Measurements from ENCODE around the gene STAMBPL1. TPM values are rescaled to one million over a fixed set of nuclear protein-coding genes. Genes with fewer than 3 reads are reported as not detected.

The STAMBPL1 gene
- total RNA-seq, 1 experiment from 2014 or later, result 9.4 TPM

DNA sequence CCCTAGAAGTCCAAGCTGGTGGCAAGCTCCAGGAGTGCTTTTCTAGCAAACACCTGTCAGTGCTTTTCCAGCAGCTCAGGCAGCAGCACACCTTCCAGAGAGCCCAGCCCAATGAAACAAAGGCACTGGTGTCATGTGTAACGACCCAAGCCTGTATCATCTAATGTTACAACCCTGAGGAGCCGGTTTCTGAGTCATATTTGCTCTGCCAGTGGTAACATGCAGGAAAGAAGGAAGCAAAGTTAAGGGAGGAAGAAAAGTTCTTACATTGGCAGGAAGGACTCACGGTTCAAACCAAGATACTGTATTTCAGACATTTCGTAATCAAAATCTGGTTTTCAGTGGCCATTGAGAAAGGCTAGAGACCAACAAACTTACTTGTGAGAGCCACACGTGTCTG, 28.3 kb upstream of the STAMBPL1 start, which contains the start of gene ANKRD22:
Gene ANKRD22, minus strand, starts transcription at position 139 of the 400 bp plus-strand sequence. CDS start 237 bp downstream, outside the sequence.
- Mint-ChIP-seq H3K27me3 (ENCODE audit: unreplicated experiment) (no peaks in the 10 kb centered on the region), H3K9me3 (ENCODE audit: low read depth, unreplicated experiment) (no peaks in the 10 kb centered on the region), H3K27ac (ENCODE audit: unreplicated experiment) (peak within 1 kb of the TSS; percentile 94), H3K4me3 (ENCODE audit: low read depth, unreplicated experiment) (peak within 1 kb of the TSS; percentile 74), H3K4me1 (ENCODE audit: low read depth, unreplicated experiment) (peaks cover 57% of the 10 kb centered on the region), H3K36me3 (ENCODE audit: insufficient read depth, unreplicated experiment) (peaks cover 31% of the 10 kb centered on the region)
- BruUV-seq (replicated peaks), result no TSS peak
- TF ChIP-seq, protein P1, sequence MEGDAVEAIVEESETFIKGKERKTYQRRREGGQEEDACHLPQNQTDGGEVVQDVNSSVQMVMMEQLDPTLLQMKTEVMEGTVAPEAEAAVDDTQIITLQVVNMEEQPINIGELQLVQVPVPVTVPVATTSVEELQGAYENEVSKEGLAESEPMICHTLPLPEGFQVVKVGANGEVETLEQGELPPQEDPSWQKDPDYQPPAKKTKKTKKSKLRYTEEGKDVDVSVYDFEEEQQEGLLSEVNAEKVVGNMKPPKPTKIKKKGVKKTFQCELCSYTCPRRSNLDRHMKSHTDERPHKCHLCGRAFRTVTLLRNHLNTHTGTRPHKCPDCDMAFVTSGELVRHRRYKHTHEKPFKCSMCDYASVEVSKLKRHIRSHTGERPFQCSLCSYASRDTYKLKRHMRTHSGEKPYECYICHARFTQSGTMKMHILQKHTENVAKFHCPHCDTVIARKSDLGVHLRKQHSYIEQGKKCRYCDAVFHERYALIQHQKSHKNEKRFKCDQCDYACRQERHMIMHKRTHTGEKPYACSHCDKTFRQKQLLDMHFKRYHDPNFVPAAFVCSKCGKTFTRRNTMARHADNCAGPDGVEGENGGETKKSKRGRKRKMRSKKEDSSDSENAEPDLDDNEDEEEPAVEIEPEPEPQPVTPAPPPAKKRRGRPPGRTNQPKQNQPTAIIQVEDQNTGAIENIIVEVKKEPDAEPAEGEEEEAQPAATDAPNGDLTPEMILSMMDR (IDR thresholded peaks at IDR 0.05; ENCODE audit: unreplicated experiment), result no peak
- intact Hi-C loops (cut with micrococcal nuclease; ENCODE audit: unreplicated experiment), result no loop called here
- peak; percentile 82 for DNase-seq
- CTCF ChIA-PET, result interaction anchor here (1.3 kb wide), 1 partner anchor 12 kb away, joined by 3 read pairs; no protein-coding TSS in a partner anchor

DNA sequence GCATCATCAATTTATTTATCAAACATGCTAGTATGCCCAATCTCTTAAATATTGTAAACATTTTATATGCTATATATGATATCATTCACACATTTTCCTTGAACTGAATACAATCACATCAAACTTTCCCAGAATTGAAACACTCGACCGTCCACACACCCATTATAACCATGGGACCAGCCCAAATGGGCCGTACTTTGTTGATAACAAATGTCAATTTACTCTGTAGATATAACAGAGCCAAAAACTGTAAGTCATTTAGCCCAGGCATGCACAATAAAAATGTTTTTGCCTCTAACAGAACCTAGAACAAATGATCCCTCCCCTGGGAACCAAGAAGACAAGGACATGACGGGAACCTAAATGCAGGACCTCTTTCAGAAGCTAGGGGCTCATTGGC, 27.7 kb upstream of the STAMBPL1 start:
- BruUV-seq (replicated peaks), result no TSS peak
- DNase-seq, result no peak
- Mint-ChIP-seq H3K4me3 (ENCODE audit: low read depth, unreplicated experiment) (no peak overlapping the region), H3K27ac (ENCODE audit: unreplicated experiment) (peak overlapping the region; percentile 79), H3K9me3 (ENCODE audit: low read depth, unreplicated experiment) (no peaks in the 10 kb centered on the region), H3K36me3 (ENCODE audit: insufficient read depth, unreplicated experiment) (peaks cover 31% of the 10 kb centered on the region), H3K27me3 (ENCODE audit: unreplicated experiment) (no peaks in the 10 kb centered on the region), H3K4me1 (ENCODE audit: low read depth, unreplicated experiment) (peaks cover 57% of the 10 kb centered on the region)
- CTCF ChIA-PET, result no interaction called here
- TF ChIP-seq, protein P1 (IDR thresholded peaks at IDR 0.05; ENCODE audit: unreplicated experiment), result no peak
- intact Hi-C loops (cut with micrococcal nuclease; ENCODE audit: unreplicated experiment), result no loop called here

DNA sequence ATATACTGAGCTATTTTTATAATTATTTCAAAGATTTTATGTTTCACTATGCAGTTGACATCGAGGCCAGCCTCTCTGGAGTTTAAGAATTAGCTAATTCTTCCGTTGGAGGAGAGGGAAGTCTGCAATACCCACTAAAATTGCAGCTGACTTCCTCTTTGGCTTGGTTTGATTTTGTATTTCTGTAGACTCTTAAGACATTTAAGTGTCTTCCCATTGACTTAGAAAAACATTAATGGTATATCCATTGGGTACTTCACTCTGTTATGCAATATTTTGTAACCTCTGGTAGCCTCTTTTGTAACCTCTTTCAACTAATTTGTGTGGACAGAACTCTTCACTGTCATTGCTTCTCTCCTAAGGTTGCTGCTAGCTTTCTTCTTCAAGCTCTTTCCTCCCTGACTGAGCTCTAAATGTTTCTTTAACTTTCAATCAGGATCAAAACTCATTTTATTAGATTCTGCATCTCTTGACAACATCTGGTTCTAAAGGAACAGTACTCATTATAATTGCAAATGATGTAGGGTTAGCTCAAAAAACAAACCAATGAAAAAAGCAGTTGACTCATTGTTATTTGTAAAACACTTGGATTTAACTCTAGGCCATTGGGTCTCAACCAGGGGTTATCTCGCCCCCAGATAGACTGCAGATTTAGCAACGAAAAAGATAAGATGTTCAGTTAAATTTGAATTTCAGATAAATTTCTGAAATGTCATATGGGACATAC, 26.7 kb upstream of the STAMBPL1 start:
- no peak overlapping the region for H3K4me3 Mint-ChIP-seq (ENCODE audit: low read depth, unreplicated experiment)
- peaks cover 53% of the 10 kb centered on the region for H3K4me1 Mint-ChIP-seq (ENCODE audit: low read depth, unreplicated experiment)
- H3K27me3 Mint-ChIP-seq (ENCODE audit: unreplicated experiment), result no peaks in the 10 kb centered on the region
- CTCF ChIA-PET, result no interaction called here
- DNase-seq, result no peak
- BruUV-seq (replicated peaks), result no TSS peak
- no peaks in the 10 kb centered on the region for H3K9me3 Mint-ChIP-seq (ENCODE audit: low read depth, unreplicated experiment)
- TF ChIP-seq, protein P1 (IDR thresholded peaks at IDR 0.05; ENCODE audit: unreplicated experiment), result no peak
- peak overlapping the region; percentile 79 for H3K27ac Mint-ChIP-seq (ENCODE audit: unreplicated experiment)
- H3K36me3 Mint-ChIP-seq (ENCODE audit: insufficient read depth, unreplicated experiment), result peaks cover 30% of the 10 kb centered on the region
- intact Hi-C loops (cut with micrococcal nuclease; ENCODE audit: unreplicated experiment), result no loop called here

DNA sequence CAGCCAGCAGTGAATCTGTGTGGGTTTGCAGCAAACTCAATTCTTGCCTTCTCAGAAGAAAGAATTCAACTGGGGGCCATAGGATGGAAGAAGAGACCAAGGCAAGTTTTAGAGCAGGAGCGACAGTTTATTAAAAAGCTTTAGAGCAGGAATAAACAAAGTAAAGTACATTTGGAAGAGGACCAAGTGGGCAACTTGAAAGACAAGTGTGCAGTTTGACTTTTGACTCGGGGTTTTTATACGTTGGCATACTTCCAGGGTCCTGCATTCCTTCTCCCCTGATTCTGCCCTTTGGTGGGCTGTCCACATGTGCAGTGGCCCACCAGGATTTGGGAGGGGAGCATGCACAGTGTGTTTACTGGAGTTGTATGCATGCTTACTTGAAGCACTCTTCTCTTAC, 25.4 kb upstream of the STAMBPL1 start:
- intact Hi-C loops (cut with micrococcal nuclease; ENCODE audit: unreplicated experiment), result no loop called here
- TF ChIP-seq, protein P1 (IDR thresholded peaks at IDR 0.05; ENCODE audit: unreplicated experiment), result no peak
- no peak for DNase-seq
- no peaks in the 10 kb centered on the region for H3K9me3 Mint-ChIP-seq (ENCODE audit: low read depth, unreplicated experiment)
- peaks cover 50% of the 10 kb centered on the region for H3K4me1 Mint-ChIP-seq (ENCODE audit: low read depth, unreplicated experiment)
- CTCF ChIA-PET, result no interaction called here
- H3K36me3 Mint-ChIP-seq (ENCODE audit: insufficient read depth, unreplicated experiment), result peaks cover 17% of the 10 kb centered on the region
- BruUV-seq (replicated peaks), result no TSS peak
- H3K27me3 Mint-ChIP-seq (ENCODE audit: unreplicated experiment), result no peaks in the 10 kb centered on the region
- H3K4me3 Mint-ChIP-seq (ENCODE audit: low read depth, unreplicated experiment), result no peak overlapping the region
- H3K27ac Mint-ChIP-seq (ENCODE audit: unreplicated experiment), result no peak overlapping the region
